AML-193 (cell line): ENCODE measurements around the gene SLC13A5.
"Not testable (repeated sequence)": the region's sequence is repeated elsewhere in the genome, so short reads cannot be mapped to it uniquely, and the experiment has no call there.

ENCODE experiments used
- DNase-seq, 2 experiments: peaks; one replicate each; lab custom pipeline; 2025; lab: John Stamatoyannopoulos, UW

SLC13A5 gene

DNA sequence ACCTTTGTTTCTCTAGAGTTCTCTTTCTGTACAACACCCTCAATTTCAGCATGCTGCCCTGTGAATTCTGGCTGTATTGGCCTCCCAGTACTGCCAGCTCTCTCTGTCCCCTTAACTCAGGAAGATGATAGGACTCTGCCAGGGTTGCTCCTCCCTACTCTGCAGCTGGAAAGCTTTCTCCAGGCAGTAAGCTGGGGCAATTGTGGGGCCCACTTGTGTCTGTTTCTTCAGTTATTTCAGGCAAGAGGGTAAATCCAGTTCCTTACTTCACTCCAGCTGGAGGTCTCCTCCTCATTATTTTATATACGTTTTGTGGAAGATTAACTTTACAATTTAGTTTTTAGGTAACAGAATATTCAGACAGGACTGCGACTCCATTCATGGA is 51.7 kb downstream of the SLC13A5 start:
- DNase-seq = no peak

DNA sequence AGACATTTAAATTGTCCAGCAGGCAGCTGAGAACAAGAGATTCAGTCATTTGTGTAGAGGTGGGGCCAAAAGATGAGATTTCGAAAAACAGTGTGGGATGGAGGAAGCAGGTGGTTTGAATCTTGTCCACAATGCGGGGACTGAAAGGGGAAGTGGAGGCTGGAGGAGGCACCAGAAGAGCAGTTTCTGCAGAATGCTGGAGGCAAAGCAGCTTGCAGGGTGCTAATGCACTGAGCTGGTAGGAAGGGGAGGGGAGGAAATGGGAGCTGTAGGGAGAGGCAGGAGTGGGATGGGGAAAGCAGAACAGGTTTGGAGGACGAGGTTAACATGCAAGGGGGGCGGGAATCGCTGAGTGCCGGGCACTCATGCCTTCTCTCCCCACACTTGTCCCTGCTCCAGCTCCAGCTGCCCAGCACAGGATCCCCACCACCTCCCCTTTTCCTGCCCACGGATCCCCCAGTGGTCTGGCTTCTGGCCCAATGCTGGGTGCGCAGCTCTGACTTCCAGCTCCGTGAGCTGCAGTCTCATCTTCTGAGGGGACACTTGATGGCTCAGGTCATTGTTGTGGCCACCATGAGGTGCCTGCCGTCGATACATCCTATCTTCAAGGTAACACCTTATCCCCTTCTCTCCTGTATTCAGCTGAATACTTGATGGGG is 52.2 kb downstream of the SLC13A5 start:
- DNase-seq = peak; percentile 66 to 77

DNA sequence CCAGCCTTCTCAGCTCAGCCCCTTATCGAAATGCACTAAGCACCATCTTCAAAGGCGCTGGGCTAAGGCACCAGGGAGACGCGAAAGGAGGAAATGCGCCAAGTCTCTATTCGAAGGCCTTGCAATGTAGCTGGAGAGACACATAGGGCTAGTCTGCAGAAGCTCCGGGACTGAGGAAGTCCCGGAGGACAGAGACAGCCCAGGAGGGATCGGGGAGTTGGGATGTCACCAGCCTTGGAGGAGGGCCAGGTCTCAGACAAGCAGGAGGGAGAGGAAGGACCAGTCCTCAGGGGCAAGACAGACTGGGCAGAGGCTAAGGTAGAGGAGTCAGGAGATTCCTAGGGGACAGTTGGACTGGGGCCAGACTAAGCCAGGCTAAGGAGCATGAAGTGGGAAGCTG is 53.1 kb downstream of the SLC13A5 start:
- DNase-seq = no peak

DNA sequence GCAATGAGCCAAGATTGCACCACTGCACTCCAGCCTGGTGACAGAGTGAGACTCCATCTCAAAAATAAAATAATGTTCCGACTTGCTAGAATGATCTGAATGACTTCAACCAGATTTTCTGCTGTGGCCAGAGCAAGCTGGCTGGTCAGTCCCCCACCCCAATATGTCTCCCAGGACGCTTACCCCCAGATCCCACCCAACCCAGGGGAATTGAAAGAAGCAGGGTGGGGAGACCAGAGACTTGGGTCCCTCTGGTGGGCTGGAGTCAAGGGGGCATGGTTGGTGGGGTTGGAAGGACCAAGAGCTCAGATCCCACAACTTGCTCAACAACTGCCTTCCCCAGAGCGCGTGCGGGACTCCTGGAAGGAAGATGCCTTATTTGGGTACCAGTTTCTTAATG is 54.8 kb downstream of the SLC13A5 start:
- DNase-seq = not testable (repeated sequence)

DNA sequence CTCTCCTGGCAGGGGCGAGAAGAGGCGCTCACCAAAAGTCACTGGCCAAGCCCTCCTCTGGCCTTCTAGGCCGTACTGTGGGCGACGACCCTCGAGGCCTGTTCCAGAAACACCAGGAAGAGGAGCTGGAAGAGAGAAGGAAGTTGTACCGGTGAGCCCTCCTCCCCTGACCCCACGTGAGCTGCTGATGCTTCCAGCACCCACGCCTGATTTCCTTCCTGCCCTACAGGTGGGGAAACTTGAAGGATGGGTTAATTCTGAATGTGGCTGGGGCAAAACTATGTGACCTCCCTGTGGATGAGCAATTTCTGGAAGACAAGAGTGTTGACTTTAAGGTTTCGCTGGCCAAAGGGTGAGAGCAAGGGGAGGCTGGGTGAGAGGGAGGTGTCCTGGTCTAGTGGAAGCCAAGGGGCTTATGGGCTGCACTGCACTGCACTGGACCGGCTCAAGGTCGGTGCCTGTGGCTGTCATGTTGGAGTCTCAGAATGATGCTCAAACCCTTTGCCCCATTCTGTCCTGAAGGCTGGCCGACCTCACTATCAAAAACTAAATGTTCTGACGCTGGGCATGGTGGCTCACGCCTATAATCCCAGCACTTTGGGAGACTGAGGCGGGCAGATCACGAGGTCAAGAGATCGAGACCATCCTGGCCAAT is 55.4 kb downstream of the SLC13A5 start:
- no peak for DNase-seq

DNA sequence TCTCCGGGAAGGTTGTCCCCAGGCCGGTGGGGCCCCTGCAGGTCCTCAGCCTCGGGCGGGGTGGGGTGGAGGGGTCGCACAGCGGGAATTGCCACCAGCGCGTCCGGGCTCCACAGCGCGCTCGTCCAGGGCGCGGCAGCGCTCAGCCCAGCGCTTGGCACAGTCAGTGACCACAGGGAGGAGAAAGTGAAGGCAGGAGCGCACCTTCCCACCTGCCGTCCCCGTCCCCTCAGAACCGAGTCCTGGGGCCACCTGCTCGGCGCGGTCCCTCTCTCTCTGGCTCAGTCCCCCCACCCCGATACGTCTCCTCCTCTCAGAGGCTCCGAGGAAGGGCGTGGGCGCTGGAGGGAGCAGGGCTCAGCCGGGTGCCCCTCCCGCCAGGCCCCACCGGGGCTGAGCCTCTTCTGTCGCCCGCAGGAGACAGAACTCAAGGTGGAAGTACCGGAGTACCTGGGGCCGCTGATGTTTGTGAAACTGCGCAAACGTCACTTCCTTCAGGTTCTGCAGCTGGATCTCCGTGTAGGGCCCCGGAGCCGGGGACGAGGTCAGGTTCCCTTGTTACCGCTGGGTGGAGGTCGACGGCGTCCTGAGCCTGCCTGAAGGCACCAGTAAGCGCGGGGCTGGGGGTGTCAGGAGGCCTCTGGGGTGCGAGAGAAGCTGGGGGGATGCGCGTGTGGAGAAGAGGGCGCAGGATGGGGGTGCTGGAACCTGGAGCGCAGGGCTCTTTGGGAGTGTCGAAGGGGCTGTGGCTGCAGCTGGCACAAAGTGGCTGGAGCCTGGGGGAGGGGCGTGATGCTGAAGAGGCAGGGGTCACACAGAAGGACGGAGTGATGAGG is 56.2 kb downstream of the SLC13A5 start:
- DNase-seq = not testable (repeated sequence)

DNA sequence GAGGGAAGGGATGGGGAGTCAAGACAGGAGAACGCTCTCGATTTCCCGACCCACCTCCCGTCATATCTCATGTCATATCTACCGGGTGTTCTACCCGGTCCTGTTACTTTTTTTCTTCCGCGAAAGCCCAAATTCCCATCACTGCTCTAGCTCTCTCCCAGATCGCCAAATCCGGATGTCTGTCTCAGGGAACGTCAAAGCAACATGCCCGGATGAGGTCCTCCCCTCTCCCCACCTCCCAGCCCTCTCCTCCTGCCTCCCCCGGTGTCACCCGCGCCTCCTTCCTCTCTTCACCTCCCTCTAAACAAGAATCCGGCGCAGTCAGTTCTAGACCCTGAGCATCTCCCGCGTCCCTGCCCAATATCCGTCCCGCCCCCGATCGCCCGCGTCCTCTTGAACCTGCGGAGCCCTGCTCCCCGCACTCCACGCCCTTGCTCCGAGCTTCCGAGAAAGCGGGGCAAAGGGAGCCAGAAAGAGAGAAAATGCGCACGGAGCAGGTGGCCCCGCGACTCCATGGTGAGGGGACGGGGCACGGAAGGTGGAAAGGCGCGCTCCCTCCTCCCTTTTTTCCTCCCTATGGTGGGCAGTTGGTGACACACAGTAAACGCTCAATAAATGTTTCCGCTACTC is 57.3 kb downstream of the SLC13A5 start:
- DNase-seq = not testable (repeated sequence)

DNA sequence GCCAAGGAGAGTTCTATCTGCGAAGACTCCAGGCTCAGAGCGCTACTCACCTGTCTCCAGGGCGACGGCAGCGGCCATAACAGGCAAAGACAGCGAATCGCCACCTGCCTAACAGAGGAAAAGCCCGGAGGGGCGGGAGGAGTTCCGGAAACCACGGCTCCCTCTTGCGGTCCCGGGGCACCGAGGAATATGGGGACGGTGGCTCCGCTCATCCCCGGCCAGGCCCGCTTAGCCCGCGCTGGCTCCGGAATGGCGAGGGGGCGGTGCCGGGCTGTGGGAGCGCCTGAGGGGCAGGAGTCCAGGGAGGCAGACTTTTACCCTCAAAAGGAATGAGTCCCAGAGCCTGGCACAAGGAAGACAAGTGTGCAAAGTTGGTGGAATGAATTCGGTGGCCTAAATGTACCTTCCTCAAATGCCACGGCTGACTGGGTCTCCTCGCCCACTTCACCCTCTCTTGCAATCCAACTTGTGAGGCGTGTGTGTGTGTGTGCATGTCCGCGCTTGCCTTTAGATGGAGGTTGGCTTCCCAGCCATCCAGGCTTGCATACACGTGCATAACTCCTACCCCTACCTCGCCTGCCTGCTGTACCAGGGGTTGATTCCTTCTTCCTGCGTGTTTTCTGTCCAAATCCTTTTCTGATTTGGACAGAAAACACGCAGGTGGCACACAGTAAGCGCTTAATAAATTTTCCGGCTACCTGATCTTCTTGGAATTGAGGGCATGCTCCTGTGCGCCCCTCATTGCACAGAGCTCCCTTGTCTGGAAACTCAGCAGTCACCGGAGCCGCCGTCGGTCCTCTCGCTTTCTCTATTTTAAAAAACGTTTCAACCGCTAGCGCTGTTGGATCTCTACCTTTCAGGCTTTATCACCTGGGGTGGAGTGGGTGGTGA is 58.1 kb downstream of the SLC13A5 start:
- DNase-seq = no peak

DNA sequence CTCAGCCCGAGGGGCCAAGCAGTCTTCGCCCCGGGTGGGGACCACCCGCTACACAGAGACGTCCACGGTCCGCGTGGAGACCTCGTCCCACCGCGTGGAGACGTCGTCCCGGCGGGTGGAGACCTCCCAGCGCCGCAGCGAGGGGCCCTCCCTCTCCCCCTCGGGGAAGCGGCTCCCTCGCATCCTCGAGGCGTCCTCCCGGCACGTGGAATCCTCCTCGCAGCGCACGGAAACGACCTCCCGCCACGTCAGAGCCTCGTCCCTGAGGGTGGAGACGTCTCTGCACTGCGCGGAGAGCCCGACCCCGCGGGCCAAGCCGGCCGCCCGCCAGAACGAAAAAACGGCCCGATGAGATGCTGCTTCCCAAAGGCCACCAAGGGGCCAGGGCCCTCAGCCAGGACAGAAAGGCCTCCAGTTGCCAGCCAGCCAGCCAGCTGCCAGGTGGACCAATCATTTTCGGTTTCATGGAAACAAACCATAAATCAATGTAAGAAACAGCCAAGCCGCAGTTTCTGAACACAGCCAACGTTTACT is 61.2 kb downstream of the SLC13A5 start:
- DNase-seq = no peak

DNA sequence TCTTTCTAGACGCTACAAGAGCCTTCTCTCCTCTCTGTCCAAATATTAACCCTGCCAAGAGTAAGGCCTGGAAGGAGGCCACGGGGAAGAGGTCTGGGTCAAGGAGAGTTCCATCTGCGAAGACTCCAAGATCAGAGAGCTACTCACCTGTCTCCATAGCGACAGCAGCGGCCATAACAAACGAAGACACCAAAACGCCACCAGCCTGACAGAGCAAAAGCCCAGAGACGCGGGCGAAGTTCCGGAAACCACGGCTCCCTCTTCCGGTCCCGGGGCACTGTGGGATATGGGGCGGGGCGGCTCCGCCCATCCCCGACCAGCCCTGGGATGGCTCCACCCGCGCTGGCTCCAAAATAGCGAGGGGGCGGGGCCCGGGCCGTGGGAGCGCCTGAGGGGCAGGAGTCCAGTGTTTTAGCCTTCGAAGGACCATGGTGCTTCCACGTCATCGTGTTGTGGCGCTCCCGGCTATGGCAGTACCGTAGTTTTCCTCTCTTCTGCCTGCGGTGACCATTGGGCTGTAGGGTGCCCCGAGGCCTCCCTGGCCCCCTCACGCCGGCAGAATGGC is 61.7 kb downstream of the SLC13A5 start, which contains the start of the genes C17orf100 and MED31:
Gene C17orf100 (plus strand): TSS at position 409 of the 565 bp plus-strand sequence. CDS start 152 bp downstream, at position 561.
Gene MED31 (minus strand): TSS at position 252 of the 565 bp plus-strand sequence. CDS start 77 bp downstream, at position 175.
- peak; percentile 61 to 70 for DNase-seq

DNA sequence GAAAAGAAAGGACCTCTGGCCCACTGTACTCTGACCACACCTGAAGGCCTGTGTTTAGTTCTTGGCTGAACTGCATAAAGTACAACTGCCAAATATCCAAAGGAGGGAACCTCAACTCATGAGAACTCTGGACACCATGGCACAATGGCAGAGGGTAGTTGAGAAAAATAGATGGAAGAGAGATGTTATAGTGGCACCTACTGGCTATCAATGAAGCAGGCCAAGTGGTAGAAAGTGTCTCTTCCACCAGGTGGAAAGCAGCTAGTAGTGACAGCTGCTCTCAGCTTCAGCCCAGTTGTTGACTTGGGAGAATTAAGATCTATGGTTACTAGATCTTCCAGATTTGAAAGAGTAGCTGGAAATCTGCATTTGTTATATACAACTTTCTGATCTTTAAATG is 65.0 kb downstream of the SLC13A5 start:
- DNase-seq = peak; percentile 4 to 20

DNA sequence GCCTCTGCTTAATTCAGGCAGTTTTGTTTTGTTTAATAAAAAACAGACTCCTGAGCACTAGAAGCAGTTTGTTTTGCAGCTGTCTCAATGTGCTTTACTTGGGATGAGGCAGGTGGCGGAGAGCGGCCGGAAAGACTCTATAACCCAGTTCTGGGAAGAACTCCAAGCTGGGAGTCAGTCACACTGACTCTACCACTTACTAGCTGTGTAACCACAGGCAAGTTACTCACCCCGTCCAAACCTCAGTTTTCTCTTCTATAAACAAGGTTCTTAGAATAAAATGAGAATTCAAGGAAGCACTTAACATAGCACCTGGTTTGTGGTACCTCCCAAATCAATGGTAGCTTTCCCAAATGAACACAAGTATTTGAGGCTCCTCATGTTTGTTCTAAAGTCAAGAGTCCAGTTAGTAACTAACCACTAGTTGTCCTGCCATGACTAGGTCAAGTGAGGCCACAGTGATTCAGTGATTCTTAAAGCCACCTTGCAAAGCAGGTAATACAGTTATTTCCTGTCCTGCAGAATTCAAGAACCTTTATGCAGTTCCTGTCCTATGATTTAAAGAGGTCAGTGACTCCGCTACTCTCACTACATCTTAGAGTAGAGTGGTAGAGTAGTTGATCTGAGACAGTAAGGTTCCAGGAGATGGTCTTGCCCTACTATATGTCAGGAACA is 69.6 kb downstream of the SLC13A5 start:
- DNase-seq = no peak

DNA sequence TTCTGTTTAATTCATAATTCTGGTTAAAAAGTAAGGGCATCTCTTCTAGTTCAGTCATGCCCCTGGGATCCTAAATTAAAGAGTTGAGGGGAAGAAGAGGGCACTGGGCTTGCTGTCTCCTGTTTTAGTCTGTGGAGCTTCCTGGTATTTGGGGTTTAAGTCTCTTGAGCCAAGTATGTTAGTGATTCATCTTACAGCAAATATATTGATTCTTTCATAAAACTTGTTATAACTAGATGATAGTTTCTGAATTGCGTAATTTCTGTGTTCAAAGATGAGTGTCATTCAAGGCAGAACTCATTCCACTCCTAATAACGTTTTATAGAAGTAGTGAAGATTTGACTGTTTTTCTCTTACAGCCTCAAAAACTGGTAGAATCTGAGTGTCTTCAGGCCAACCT is 70.6 kb downstream of the SLC13A5 start:
- no peak for DNase-seq

DNA sequence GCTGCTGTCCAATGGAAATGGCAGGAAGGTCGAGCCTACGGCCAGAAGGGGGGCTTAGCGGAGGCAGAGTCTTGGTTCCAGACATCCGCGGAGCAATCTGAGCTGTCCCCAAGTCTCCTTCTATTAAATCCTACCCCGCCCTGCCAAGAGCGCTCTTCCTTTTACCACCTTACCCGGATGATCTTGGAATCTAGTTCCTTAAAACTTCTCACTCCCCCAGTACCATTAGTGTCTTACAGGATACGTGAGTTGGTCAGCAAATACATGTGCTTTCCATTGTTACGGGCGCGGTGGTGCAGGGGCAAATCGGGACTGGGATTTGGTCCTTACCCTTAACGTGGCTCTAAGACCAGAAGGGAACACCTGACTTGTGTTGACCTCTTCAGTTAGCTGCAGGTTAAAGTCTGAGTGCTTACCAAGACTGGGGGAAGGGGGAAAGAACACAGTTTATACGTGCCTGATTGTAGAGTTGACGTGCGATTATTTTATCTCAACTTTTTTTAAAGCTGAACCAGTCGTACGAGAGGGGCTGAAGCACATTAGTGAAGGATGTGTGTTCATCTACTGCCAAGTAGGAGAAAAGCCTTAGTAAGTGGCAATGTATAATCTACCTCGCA is 71.8 kb downstream of the SLC13A5 start:
- no peak for DNase-seq

DNA sequence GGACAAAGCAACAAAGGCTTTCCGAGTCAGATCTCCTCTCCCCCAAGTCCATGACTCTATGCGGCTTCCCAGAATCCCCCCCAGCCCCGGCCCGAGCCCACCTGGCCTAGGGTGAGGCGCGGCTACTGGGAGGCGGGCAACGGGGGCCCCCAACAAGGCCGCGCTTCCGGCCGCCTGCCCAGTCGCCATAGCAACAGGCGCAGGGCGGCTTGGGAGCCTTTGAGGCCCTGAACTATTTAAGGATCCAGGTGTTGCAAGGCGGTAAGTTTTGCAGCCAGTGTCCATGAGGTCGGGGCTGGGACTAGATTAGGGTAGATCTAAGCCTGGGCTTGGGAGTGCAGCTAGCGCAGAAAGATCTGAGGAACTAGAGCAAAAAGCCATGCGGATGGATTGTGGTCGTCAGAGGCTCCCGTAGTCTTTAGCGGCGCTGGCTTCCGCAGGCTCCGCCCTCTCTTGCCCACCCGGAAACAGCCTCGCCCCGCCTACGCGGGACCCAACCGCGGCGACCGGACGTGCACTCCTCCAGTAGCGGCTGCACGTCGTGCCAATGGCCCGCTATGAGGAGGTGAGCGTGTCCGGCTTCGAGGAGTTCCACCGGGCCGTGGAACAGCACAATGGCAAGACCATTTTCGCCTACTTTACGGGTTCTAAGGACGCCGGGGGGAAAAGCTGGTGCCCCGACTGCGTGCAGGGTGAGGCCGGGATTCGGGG is 72.5 kb downstream of the SLC13A5 start, which contains the start of the genes KIAA0753 and TXNDC17:
Gene KIAA0753 (minus strand): TSS at position 176 of the 711 bp plus-strand sequence. CDS start 5,608 bp downstream, outside the sequence.
Gene TXNDC17 (plus strand): TSS at position 525 of the 711 bp plus-strand sequence. CDS start 23 bp downstream, at position 548.
- DNase-seq = peak; percentile 31 to 36

DNA sequence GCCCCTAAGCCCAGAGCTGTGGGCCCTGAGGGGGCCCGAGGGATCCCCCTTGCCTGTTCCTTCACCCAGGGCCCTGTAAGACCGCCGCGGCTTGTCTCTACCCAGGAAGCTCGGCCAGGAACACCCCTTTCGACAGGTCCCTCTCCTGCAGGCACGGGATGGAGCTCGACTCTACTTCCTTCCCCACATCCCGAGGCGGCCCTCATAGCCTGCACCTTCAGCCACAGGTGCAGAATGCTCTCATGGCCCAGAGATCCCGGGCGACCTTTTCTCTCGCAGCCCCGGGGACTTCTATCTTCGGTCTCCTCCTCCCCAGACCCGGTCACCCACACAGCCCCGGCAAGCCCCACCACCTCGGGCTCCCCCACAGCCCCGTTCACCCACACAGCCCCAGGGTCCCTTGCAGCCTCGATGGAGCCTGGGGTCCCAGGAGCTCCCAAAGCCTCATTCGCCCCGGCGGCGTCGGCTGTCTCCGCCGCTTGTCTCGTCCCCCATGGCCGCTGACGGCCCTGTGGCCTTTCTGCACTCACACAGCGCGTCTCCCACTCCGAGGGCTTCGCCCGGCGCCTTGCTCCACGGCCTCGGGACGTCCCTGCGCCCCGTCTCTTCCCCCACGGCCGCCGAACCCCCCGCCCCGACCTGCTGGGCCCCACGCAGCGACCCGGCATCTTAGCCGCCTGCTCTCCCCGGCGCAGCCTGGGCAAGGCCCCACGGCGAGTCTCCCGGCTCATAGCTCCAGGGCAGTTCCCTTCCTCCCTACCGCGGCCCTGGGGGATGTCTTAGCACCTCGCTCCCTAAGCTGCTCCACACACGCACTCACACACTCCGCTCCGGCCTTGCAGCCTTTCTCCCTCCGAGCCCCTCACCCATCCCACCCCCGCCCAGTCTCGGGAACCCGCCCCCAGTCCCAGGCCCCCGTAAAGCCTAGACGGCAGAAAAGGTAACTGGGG is 73.3 kb downstream of the SLC13A5 start:
- peak in 1 of 2 experiments; percentile 15 for DNase-seq

DNA sequence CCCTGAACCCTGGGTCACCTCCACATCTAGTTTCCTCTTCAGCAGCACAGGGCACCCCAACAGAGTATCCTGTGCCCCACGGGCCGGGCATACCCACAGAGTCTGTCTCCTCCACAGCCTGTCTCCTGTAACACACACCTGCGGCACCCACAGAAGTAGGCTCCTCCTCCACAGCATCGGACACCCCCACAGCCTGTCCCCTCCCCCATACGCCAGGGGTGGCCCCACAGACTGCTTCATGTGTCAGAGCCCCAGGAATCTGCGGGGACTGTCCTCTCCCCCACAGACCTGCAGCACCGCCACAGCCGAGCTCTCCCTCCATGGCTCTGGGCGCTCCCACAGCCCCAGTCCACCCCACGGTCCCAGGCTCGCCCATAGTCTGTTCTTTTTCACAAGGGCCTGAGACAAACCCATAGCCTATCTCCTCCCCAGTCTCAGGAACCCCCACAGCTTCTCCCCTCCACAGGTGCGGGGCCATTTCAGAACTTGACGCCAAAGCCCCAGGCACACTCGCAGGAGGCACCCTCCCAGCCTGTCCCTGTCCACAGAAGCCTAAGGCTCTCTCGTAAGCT is 74.1 kb downstream of the SLC13A5 start:
- DNase-seq = no peak
